GM19043 (cell line): Measurements from ENCODE around the gene STAB2.
A peak's percentile ranks its signal among the peaks of the same experiment; 100 is the strongest.

Experiments
- ATAC-seq: cut with Tn5 transposase; IDR thresholded peaks from one replicate; pipeline ENCODE4 v1.9.1; 2021; ENCODE audit warnings: low read depth; ENCODE audit not compliant: unreplicated experiment

STAB2 gene

GRCh38 chr12:103578926-103579325 is 8.1 kb upstream of the STAB2 start:
- no peak for ATAC-seq

DNA sequence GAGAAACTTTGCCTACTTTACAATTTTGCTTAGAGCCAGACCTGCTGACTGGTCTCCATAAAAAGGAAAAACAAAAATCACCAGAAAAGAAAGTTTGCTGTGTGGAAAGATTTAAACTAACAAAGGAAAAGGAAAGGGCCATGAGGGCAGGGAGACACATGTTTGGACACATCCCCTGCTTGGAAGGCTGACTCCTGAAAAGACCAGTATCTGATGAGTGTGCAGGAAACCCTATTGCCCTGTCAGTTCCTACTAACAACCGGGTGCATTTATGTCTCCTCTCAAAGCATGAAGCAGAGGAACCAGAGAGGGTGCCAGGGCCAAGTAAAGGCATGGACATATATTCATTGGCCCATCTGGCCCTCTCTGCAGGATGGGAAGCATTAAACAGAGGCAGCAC is 7.0 kb upstream of the STAB2 start:
- no peak for ATAC-seq

- ATAC-seq: no peak
Measured at GRCh38 chr12:103583008-103583407, 4.1 kb upstream of the STAB2 start.

- no peak for ATAC-seq
Measured at GRCh38 chr12:103586132-103586531, 941 bp upstream of the STAB2 start.

DNA sequence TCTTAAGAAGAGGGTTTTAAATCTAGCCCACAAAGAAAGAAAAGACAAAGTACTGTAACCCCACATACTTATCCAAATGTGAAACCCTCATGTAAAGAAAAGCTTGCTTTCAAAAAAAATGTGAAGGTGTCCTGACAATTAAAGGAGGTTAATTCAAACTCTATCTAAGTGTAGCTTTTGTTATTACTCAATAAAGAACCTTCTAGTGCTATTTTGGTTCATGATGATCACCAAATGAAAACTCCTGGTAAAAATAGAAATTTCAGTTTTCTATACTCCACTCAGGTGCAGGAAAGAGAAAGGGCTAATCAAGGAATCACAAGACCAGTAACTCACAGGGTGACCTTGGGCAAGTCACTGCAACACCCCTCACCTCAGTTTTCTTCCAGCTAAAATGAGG is 1.6 kb downstream of the STAB2 start:
- no peak for ATAC-seq

DNA sequence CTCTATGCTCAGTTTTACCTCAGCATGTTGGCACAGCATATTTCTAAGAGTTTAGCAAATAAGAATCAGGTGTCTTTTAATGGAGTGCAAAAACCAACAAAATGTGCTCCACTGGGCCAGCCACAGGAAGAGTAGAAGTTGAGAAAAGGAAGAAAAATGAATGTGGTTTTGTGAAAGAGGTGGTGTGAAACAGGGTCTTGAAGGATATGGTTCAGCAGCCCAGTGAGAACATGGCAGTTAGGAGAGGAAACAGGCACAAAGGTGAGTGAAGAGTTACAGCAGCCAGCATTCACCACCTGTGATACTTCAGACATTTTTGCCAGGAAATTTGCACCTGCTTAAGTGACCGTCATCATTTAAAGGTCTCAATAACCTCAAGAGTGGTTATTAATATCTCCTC is 2.4 kb downstream of the STAB2 start:
- ATAC-seq: no peak

DNA sequence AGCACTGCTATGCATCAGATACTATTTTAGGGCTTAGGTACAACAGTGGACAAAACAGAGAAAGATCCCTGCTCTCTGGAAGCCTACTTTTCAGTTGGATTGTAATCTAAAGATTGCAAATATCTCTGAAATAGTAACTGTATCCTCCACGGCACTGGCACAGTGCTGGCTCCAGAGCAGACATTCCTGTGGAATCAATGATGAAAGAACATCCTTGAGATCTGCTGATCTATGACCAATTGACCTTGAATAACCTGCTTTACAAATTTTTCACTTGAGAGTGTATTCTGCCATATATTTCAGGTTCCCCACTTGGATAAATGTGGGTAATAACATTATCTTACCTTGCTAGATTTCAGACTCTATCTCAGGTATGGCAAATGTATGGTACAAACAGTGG is 3.2 kb downstream of the STAB2 start:
- ATAC-seq: no peak

- no peak for ATAC-seq
Measured at GRCh38 chr12:103596981-103597380, 9.9 kb downstream of the STAB2 start.

GRCh38 chr12:103599274-103599673 is 12.2 kb downstream of the STAB2 start:
- no peak for ATAC-seq

DNA sequence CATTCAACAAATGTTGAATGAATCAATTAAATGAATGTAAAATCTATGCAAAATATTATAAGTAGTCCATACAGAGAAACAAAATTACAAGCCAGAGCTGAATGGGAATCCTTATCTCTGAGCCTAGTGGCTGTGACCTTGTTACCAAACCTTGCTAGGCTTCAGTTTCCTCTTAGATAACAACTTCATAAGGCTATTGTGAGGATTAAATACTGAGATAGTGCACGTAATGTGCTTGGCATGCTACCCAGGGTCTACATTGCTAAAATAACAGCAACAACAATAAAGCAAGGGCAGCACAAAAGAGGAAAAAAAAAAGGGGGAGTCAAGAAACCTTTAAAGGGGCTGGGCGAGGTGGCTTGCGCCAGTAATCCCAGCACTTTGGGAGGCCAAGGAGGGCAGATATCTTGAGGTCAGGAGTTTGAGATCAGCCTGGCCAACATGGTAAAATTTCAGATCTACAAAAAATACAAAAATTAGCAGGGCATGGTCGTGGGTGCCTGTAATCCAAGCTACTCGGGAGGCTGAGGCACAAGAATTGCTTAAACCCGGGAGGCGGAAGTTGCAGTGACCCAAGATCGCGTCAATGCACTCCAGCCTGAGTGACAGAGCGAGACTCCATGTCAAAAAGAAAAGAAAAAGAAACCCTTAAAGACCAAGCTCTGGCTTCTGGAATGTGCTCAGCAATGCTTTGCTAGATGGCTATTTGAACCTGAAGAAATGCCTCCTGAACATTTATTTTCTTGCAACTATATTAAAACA is 14.1 kb downstream of the STAB2 start:
- ATAC-seq: no peak

DNA sequence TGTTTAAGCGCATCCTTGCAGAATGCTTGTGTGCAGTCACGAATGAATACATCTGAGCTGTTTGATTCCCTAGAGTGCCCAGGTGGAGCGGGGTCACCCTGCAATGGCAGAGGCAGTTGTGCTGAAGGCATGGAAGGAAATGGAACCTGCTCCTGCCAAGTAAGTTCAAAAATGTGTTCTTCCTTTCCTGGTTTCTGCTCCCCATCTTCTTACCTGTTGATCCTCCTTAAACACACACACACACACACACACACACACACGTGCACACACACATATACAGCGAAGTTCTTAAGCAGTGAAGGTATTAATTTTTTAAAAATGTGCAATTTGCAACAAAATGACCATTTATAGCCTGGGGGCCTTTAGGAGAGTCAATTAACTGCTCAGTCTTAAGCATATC is 33.3 kb downstream of the STAB2 start:
- no peak for ATAC-seq

- ATAC-seq: no peak
Measured at GRCh38 chr12:103623716-103624115, 36.6 kb downstream of the STAB2 start.

GRCh38 chr12:103626498-103626897 is 39.4 kb downstream of the STAB2 start:
- no peak for ATAC-seq

DNA sequence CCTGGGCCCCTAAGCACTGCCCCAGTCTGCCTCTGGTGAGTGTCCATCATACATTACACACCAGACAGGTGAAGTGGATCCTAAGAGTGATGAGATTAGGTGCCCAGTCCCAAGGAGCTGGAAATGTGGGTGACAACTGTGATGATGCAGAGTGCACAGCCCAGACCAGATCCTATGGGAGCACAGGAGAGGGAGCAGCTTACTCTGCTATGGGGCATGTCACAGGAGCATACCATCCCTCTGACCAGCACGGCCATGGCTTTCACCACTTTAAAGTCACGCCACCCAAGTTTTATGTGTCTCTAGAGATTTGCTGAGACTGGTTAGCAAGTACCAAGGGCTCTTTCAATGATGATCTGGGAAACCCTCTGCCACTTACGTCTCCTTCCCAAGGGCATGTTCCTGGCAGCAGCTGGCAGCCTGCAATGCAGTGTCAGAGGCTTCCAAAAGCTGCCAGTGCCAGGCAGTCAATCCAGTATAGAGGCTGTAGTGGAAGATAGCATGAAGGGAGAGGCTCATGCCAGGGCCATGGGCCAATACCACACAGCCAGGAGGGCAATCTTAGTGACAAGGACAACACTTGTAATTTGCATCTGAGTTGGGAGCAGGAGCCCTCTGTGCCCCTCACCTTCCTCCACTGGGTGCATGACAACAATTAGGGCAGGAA is 40.2 kb downstream of the STAB2 start:
- no peak for ATAC-seq

DNA sequence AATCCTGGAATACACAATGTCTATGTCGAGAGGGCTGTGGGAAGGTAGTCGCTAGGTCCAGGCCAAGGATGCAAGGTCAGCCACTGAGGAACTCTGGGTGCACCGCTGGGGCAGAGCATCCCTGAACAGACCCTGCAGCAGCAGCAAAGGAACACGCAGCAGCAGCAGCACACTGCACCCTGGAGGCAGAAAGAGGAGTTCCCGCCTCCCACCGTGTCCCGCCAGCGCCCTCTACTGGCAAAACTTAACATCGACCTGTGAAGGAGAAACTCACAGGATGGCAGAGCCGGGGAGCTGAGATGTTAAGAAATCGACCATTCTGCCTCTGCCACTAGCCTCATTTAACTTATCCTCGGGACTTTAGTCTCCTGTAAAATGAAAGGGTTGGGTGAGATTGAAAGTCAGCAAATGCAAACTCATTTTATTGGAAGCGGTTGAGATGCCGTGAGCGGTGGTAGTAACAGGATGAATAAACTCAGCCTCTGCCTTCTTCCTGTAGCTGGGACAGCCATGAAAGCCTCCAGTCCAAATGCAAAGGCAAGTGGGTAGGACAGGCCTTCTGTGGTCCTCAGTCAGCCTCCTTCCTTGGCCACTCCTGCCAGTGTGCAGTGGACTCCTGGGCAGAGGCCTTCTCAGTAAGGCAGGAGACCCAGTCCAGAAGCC is 45.6 kb downstream of the STAB2 start:
- peak; percentile 71 for ATAC-seq

- no peak for ATAC-seq
Measured at GRCh38 chr12:103634732-103635131, 47.7 kb downstream of the STAB2 start.

DNA sequence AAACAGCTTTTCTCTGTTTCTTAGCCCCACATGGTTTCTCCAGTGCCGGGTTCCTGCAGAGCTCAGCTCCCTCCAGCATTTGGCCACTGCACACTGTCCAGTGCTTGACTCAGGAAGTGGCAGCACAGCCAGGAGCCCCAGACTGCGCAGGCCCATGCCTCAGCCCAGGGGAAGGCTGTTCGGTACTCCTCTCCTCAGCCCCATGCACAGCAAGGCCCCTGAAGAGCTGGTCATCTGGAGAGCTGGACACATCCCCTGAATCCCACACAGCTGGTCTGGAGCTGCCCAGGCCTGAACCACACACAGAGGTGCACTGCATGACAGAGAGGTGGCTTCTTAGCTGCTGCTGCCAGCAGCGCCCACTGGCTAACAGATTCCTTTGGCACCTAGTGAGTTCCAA is 48.3 kb downstream of the STAB2 start:
- no peak for ATAC-seq

DNA sequence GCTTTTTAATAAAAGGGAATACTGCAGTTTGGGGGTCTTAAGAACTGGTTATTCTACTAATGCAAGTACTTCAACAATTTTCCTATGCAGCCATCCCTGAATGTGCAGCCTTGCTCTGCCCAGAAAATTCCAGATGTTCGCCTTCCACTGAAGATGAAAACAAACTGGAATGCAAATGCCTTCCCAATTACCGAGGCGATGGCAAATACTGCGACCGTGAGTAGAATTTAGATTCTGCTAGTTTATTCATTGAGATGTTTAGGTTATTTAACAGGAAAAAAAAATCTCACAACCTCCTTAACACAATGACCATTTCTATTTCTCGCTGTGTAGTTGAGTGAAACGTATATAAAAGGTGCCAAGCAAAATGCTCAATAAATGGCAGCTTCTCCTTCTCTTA is 49.9 kb downstream of the STAB2 start:
- ATAC-seq: no peak

GRCh38 chr12:103637429-103637828 is 50.4 kb downstream of the STAB2 start:
- no peak for ATAC-seq

DNA sequence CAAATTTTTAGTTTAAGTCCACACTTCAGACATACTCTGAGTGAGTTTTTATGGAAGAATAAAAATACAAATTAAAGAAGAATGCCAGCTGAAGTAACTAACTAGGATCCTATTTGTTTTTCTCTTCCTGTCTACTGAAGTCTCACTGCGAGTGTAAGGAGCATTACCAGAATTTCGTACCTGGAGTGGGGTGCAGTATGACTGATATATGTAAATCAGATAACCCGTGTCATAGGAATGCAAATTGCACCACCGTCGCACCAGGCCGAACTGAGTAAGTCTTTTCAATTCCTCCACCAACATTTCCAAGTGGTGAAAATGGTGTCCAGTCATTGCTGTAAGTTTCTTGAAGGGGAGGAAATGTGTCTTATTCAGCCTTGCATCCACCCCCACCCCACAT is 52.9 kb downstream of the STAB2 start:
- no peak for ATAC-seq

DNA sequence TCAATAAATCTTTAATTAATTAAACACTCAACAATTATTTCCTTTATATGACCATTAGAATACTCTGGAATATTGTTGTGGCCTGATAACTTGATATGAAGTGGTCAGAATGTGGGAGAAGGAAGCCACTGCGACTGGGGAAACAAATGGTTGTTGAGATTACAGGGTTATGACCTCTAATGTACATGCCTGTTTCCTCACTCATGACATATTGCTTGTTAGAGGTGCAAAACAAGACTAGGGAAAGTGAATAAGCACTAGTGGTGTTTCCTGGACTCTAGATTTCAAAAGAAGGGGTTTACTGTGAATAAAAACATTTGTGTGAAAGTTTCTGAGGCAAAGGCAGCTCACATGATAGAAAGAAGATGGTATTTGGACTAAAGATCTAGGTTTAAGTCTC is 53.3 kb downstream of the STAB2 start:
- ATAC-seq: no peak

DNA sequence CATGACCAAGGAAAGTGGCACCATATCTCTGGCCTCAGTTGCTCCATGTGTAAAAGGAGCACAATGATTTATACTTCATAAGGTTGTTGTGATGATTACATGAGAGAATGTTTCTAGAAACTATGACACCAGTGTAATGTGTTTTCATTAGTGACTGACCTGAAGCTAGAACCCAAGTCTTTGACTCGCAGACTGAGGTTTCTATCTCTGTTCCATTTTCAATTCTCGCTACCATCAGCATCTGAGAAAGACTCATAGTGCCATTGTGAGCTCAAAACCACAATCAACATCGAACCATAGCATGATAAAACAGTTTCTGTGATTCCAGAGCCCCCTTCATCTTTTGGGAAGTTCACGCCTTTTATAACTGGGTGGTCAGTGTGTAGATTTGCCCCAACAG is 53.8 kb downstream of the STAB2 start:
- no peak for ATAC-seq
